HepG2 (cell line): ENCODE results near the gene EMC9. TPM values are rescaled to one million over a fixed set of nuclear protein-coding genes. Genes with fewer than 3 reads are reported as not detected.
A peak's percentile ranks its signal among the peaks of the same experiment; 100 is the strongest.

Experiments
- CCDC6 ChIP-seq: sonication (generic); formaldehyde crosslinking; IDR thresholded peaks from 2 replicates; pipeline ENCODE4 v1.8.1; 2022; ENCODE audit warnings: mild to moderate bottlenecking, missing genetic modification reagents, moderate library complexity
- ELK4 ChIP-seq: sonication (generic); formaldehyde crosslinking; IDR thresholded peaks from 2 replicates; pipeline ENCODE4 v1.9.0; 2021; ENCODE audit warnings: missing genetic modification reagents, borderline replicate concordance
- ETS1 ChIP-seq: sonication (generic); formaldehyde crosslinking; IDR thresholded peaks from 2 replicates; pipeline ENCODE4 v1.4.0; 2020; ENCODE audit warnings: missing genetic modification reagents
- FOXJ3 ChIP-seq: sonication (generic); formaldehyde crosslinking; IDR thresholded peaks from 2 replicates; pipeline ENCODE4 v1.4.0; 2020; ENCODE audit warnings: missing genetic modification reagents, mild to moderate bottlenecking, borderline replicate concordance
- HOXD1 ChIP-seq: sonication (generic); formaldehyde crosslinking; IDR thresholded peaks from 2 replicates; pipeline ENCODE4 v1.5.0; 2020; ENCODE audit warnings: missing genetic modification reagents
- KDM6A ChIP-seq: IDR thresholded peaks from 2 replicates; pipeline ENCODE4 v1.6.1; 2016; ENCODE audit warnings: low read depth
- MAFG ChIP-seq: sonication (generic); formaldehyde crosslinking; IDR thresholded peaks from 2 replicates; pipeline ENCODE4 v1.5.1; 2020; ENCODE audit warnings: mild to moderate bottlenecking, missing genetic modification reagents
- MTA3 ChIP-seq: sonication (generic); formaldehyde crosslinking; IDR thresholded peaks from 2 replicates; pipeline ENCODE4 v1.4.0; 2020; ENCODE audit warnings: missing genetic modification reagents
- POLR2A ChIP-seq, 2 experiments: IDR thresholded peaks; 2 replicates each; pipeline ENCODE4 v1.6.1; 2011; ENCODE audit warnings: low read depth in 2 of 2, low read length in 2 of 2, mild to moderate bottlenecking in 1 of 2, moderate library complexity in 1 of 2; ENCODE audit not compliant: insufficient read depth in 1 of 2
- POLR2AphosphoS5 ChIP-seq: IDR thresholded peaks from 2 replicates; pipeline ENCODE4 v1.6.1; 2012; ENCODE audit warnings: low read depth, low read length
- RCOR2 ChIP-seq: IDR thresholded peaks from 2 replicates; pipeline ENCODE4 v1.6.1; 2016; ENCODE audit warnings: missing biosample characterization, missing genetic modification reagents
- RFX3 ChIP-seq: IDR thresholded peaks from 2 replicates; pipeline ENCODE4 v1.6.1; 2016; ENCODE audit warnings: missing biosample characterization, missing genetic modification reagents
- RNF219 ChIP-seq: sonication (generic); formaldehyde crosslinking; IDR thresholded peaks from 2 replicates; pipeline ENCODE4 v1.5.0; 2020; ENCODE audit warnings: mild to moderate bottlenecking, missing genetic modification reagents
- SMC3 ChIP-seq: IDR thresholded peaks from 2 replicates; pipeline ENCODE4 v1.6.1; 2011; ENCODE audit warnings: low read length, improper control_type of control experiment
- SRSF4 ChIP-seq: fragments of 200-400 bp; formaldehyde crosslinking; IDR thresholded peaks from one replicate; pipeline ENCODE4 v1.6.1; 2018; ENCODE audit warnings: mild to moderate bottlenecking, low read depth, low read length, moderate library complexity; ENCODE audit not compliant: poor library complexity, severe bottlenecking
- ZBTB8A ChIP-seq: sonication (generic); formaldehyde crosslinking; IDR thresholded peaks from 2 replicates; pipeline ENCODE4 v1.4.0; 2020; ENCODE audit warnings: mild to moderate bottlenecking, low read depth, missing genetic modification reagents, borderline replicate concordance
- ZNF234 ChIP-seq: sonication (generic); formaldehyde crosslinking; conservative IDR thresholded peaks from 2 replicates; pipeline ENCODE4 v1.5.1; 2020; ENCODE audit warnings: mild to moderate bottlenecking, missing genetic modification reagents
- ZNF33B ChIP-seq: sonication (generic); formaldehyde crosslinking; IDR thresholded peaks from 2 replicates; pipeline ENCODE4 v1.5.1; 2020; ENCODE audit warnings: mild to moderate bottlenecking, missing genetic modification reagents
- ZNF580 ChIP-seq: IDR thresholded peaks from 2 replicates; pipeline ENCODE4 v1.6.1; 2016; ENCODE audit warnings: low read depth, borderline replicate concordance
- ZNF766 ChIP-seq: sonication (generic); formaldehyde crosslinking; IDR thresholded peaks from 2 replicates; pipeline ENCODE4 v1.5.0; 2020; ENCODE audit warnings: missing genetic modification reagents, borderline replicate concordance
- ZNF780A ChIP-seq: sonication (generic); formaldehyde crosslinking; IDR thresholded peaks from 2 replicates; pipeline ENCODE4 v1.8.0; 2022; ENCODE audit warnings: mild to moderate bottlenecking, missing genetic modification reagents, moderate library complexity
- ZXDC ChIP-seq: sonication (generic); formaldehyde crosslinking; IDR thresholded peaks from 2 replicates; pipeline ENCODE4 v1.5.0; 2020; ENCODE audit warnings: mild to moderate bottlenecking, missing genetic modification reagents
- polyA plus RNA-seq, 8 experiments: library from polyadenylated mRNA; depleted of rRNA in 3 of 8; stranded (reverse) in 7 of 8; unstranded in 1 of 8; fragments of >200 nt; fragmentation: Illumina TruSeq in 4 of 8; extraction: Trizol in 4 of 8; gene quantifications; 2 replicates each; pipeline versions ENCODE4 v1.2.1 to v1.2.3, GENCODE V29; 2011 to 2016; ENCODE audit warnings: low read depth in 4 of 8, missing spikeins in 1 of 8, mixed read lengths in 1 of 8; ENCODE audit not compliant: insufficient read depth in 1 of 8
- total RNA-seq, 5 experiments: library from RNA; depleted of rRNA; stranded (reverse); fragments of >200 nt; fragmentation: Illumina TruSeq; extraction: Trizol; gene quantifications; 2 replicates each; pipeline ENCODE4 v1.2.3, GENCODE V29; 2016; ENCODE audit warnings: low read depth in 1 of 5

Gene EMC9
- total and polyA plus RNA-seq, 2 of the 13 experiments (the other 11 are each of a cell fraction or from before 2014, with no cell fraction given): 60.5 to 78.7 TPM

GRCh38 chr14:24160850-24161804, 19.7 kb upstream of the EMC9 start, which contains the start of gene IRF9 (continued):
- TF ChIP-seq MTA3 (no peak), HOXD1 (CRISPR knock-in tag) (peak; percentile 96), SRSF4 (no peak), ZNF33B (CRISPR knock-in tag) (peak; percentile 40; the same call in 1 of the 2 replicates), ETS1 (no peak), ZXDC (CRISPR knock-in tag) (peak; percentile 87; the same call in 1 of the 2 replicates), SMC3 (peak; percentile 95), CCDC6 (CRISPR knock-in tag) (peak; percentile 100), ZBTB8A (CRISPR knock-in tag) (no peak), FOXJ3 (CRISPR knock-in tag) (peak; percentile 73; the same call in 1 of the 2 replicates), ZNF780A (peak; percentile 91; the same call in 1 of the 2 replicates), RFX3 (CRISPR knock-in tag) (peak; percentile 58; the same call in 1 of the 2 replicates), RCOR2 (peak; percentile 99), ELK4 (CRISPR knock-in tag) (no peak; the same call in 1 of the 2 replicates), ZNF234 (CRISPR knock-in tag) (no peak), RNF219 (CRISPR knock-in tag) (peak; percentile 99), POLR2A (IDR thresholded peaks at IDR 0.05; ENCODE audit: insufficient read depth in 1 of 2, low read depth in 2 of 2, low read length in 2 of 2) (peak in 1 of 2 experiments; percentile 66; a peak in 2 of 4 replicates), MAFG (CRISPR knock-in tag) (no peak), KDM6A (peak; percentile 81), POLR2AphosphoS5 (peak; percentile 97), ZNF766 (CRISPR knock-in tag) (peak; percentile 93), ZNF580 (CRISPR knock-in tag) (peak; percentile 100)
